ENCODE measurements around the gene HELZ. TPM values are rescaled to one million over a fixed set of nuclear protein-coding genes. Genes with fewer than 3 reads are reported as not detected.

The HELZ gene
- polyA plus RNA-seq, 2 of the 4 experiments (the other 2 are of a cell fraction), result 5.6 to 18.3 TPM

DNA sequence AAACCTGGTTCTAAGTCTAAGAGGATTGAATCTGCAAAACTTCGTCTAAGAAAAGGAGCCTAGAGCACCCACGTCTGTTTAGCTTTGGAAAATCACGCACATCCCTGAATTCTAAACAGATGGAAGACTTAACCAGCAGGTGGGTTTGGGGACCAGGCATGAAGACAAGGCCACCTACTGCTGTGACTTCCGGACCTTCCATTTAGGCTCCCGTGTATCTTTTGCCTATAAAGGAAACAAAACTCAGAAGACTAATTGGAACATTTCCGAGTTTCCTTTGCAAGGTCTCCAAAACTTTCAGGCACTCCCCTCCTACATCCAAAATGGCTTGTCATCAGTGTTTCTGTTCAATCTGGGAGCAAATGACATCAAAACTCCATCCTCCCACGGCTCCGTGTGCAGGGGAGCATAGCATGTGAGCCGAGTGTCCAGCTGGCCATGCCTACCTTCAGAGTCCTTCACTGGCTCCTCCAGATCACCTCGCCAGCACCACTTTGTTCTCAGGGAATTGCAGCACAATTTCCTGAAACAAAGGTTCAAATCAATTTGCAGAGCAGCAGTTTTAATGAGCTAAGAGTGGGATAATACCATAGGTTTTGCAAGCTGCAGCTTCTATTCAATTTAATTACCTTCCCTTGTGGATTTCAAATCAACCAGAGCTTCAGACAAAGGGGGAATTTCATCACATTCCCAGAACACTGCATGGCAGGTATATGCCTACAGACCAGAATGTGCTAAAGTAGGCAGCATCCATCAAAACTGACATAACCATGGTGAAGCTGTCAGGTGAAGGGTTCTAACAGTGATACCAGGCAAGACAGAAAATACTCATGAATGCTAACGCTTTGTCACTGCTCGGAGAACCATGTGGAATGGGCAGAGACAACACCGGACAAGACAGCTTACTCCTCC lies 177.2 kb downstream of the HELZ start:
- TF ChIP-seq RCOR1 (IDR thresholded peaks at IDR 0.05; ENCODE audit: low read depth, low read length) (no peak), NR3C1 (IDR thresholded peaks at IDR 0.05) (no peak)
- TF ChIP-seq, protein P1, sequence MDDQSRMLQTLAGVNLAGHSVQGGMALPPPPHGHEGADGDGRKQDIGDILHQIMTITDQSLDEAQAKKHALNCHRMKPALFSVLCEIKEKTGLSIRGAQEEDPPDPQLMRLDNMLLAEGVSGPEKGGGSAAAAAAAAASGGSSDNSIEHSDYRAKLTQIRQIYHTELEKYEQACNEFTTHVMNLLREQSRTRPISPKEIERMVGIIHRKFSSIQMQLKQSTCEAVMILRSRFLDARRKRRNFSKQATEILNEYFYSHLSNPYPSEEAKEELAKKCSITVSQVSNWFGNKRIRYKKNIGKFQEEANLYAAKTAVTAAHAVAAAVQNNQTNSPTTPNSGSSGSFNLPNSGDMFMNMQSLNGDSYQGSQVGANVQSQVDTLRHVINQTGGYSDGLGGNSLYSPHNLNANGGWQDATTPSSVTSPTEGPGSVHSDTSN (IDR thresholded peaks at IDR 0.05), result no peak
- no peak for FAIRE-seq
- CTCF ChIA-PET, result interaction anchor here (0.9 to 2.1 kb wide), 4 partner anchors 9 to 13 kb away, joined by 3 to 6 read pairs (median 3); no protein-coding TSS in a partner anchor
- Histone ChIP-seq H3K9me3 (no peaks in the 10 kb centered on the region), H3K4me2 (no peak overlapping the region), H3K4me1 (no peaks in the 10 kb centered on the region), H3K4me3 (no peak overlapping the region), H3K27ac (no peak overlapping the region)
- POLR2A ChIA-PET, result no interaction called here
- no peak; a peak in 1 of 6 replicates for ATAC-seq
- WGBS (ENCODE audit: missing lambda C conversion rate), result 79% methylated on average over 13 of the region's 13 CpGs
- no peak for DNase-seq (ENCODE audit: low read depth in 1 of 2, low spot score in 1 of 2)

DNA sequence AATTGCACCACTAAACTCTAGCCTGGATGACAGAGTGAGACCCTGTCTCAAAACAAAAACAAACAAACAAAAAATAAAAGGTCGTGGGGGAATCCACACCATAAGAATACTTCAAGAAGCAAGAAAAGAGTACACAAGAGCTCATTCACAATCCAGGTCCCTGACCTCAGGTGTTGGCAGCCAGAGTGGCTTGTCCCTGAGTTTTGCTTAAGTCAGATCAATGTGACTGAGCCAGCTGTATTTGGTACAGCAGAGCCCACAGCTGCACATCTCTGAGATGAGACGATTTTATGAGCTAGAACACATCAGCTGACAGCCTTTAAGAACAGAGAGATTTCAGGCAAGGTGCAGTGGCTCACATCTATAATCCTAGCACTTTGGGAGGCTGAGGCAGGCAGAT lies 178.3 kb downstream of the HELZ start:
- CTCF ChIA-PET, result interaction anchor here (0.9 to 1.3 kb wide), 2 partner anchors 10 to 12 kb away, joined by 3 read pairs; no protein-coding TSS in a partner anchor
- no peaks in the 10 kb centered on the region for H3K4me1 ChIP-seq
- H3K4me3 ChIP-seq, result no peak overlapping the region
- WGBS (ENCODE audit: missing lambda C conversion rate), result 24% methylated on average over 2 of the region's 2 CpGs
- no peaks in the 10 kb centered on the region for H3K9me3 ChIP-seq
- H3K27ac ChIP-seq, result no peak overlapping the region
- no peak for ATAC-seq
- TF ChIP-seq MAFK (IDR thresholded peaks at IDR 0.05; ENCODE audit: partially characterized antibody), result no peak
- no peak for TF ChIP-seq KDM5A (IDR thresholded peaks at IDR 0.05)
- no peak for TF ChIP-seq TP53 (CRISPR knock-in tag; IDR thresholded peaks at IDR 0.05)
- TF ChIP-seq, protein P2, sequence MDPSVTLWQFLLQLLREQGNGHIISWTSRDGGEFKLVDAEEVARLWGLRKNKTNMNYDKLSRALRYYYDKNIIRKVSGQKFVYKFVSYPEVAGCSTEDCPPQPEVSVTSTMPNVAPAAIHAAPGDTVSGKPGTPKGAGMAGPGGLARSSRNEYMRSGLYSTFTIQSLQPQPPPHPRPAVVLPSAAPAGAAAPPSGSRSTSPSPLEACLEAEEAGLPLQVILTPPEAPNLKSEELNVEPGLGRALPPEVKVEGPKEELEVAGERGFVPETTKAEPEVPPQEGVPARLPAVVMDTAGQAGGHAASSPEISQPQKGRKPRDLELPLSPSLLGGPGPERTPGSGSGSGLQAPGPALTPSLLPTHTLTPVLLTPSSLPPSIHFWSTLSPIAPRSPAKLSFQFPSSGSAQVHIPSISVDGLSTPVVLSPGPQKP (IDR thresholded peaks at IDR 0.05; ENCODE audit: low read depth, low read length), result no peak
- no peak for TF ChIP-seq HOXB5 (CRISPR knock-in tag; IDR thresholded peaks at IDR 0.05)
- POLR2A ChIA-PET, result no interaction called here
- H3K4me2 ChIP-seq, result no peak overlapping the region
- no peak for DNase-seq (ENCODE audit: low read depth in 1 of 2, low spot score in 1 of 2)
- FAIRE-seq, result no peak

DNA sequence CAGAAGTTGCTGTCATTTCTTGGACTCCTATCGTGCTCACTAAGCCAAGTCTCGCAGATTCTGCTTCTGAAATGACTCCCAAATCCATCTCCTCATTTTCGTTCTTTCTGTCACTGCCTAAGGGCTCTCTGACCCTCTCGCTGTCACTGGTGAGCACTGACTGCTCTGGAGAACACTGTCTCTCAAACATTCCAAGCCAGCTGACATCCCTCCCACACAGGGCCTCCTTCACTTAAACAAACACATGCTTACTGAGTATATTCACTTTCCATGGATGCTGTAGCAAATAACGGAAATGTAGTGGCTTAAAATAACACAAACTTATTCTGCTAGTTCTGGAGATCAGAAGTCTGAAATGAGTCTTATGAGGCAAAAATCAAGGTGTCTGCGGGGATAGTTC lies 181.9 kb downstream of the HELZ start:
- no peak overlapping the region for H3K4me2 ChIP-seq
- CTCF ChIA-PET, result no interaction called here
- no peak for ATAC-seq

More for the DNA sequence above, 181.9 kb downstream of the HELZ start:
- Histone ChIP-seq H3K4me3 (no peak overlapping the region), H3K4me1 (no peaks in the 10 kb centered on the region), H3K27ac (no peak overlapping the region), H3K9me3 (no peaks in the 10 kb centered on the region)
- FAIRE-seq (no peak), DNase-seq (ENCODE audit: low read depth in 1 of 2, low spot score in 1 of 2) (no peak)
- POLR2A ChIA-PET, result no interaction called here
- WGBS (ENCODE audit: missing lambda C conversion rate), result 85% methylated on average over 6 of the region's 6 CpGs
- TF ChIP-seq, protein P3, sequence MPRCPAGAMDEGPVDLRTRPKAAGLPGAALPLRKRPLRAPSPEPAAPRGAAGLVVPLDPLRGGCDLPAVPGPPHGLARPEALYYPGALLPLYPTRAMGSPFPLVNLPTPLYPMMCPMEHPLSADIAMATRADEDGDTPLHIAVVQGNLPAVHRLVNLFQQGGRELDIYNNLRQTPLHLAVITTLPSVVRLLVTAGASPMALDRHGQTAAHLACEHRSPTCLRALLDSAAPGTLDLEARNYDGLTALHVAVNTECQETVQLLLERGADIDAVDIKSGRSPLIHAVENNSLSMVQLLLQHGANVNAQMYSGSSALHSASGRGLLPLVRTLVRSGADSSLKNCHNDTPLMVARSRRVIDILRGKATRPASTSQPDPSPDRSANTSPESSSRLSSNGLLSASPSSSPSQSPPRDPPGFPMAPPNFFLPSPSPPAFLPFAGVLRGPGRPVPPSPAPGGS (IDR thresholded peaks at IDR 0.05), result no peak
- TF ChIP-seq GATA3 (IDR thresholded peaks at IDR 0.05; ENCODE audit: borderline replicate concordance) (no peak), ZC3H11A (IDR thresholded peaks at IDR 0.05) (no peak), HOXB5 (CRISPR knock-in tag; IDR thresholded peaks at IDR 0.05) (no peak), HDAC2 (IDR thresholded peaks at IDR 0.05) (no peak), EP300 (IDR thresholded peaks at IDR 0.05) (no peak), KDM5A (IDR thresholded peaks at IDR 0.05) (no peak), POLR2A (IDR thresholded peaks at IDR 0.05; ENCODE audit: low read length) (no peak), FOSB (CRISPR knock-in tag; IDR thresholded peaks at IDR 0.05) (no peak), ZFP36 (IDR thresholded peaks at IDR 0.05; ENCODE audit: borderline replicate concordance, partially characterized antibody) (no peak)
- TF ChIP-seq, protein P1 (IDR thresholded peaks at IDR 0.05), result no peak
- TF ChIP-seq, protein P4, sequence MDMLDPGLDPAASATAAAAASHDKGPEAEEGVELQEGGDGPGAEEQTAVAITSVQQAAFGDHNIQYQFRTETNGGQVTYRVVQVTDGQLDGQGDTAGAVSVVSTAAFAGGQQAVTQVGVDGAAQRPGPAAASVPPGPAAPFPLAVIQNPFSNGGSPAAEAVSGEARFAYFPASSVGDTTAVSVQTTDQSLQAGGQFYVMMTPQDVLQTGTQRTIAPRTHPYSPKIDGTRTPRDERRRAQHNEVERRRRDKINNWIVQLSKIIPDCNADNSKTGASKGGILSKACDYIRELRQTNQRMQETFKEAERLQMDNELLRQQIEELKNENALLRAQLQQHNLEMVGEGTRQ (IDR thresholded peaks at IDR 0.05), result no peak
